Esophagus muscularis mucosa (tissue), 4 donors: ENCODE results near the gene HSD11B2. TPM values are rescaled to one million over a fixed set of nuclear protein-coding genes. Genes with fewer than 3 reads are reported as not detected.

Source experiments
- DNase-seq: peaks from one replicate; pipeline ENCODE4 v3.0.0-alpha.2; 2017; ENCODE audit errors: extremely low spot score
- H3K27ac ChIP-seq, 4 donors: fragments of 200-600 bp; sonication (generic); replicated peaks in 1 of 4; 1 replicate in 3 of 4; 2 replicates in 1 of 4; pipeline ENCODE4 v1.5.1; 2016 to 2019; ENCODE audit warnings: mild to moderate bottlenecking in 1 of 4
- H3K27me3 ChIP-seq, 4 donors: fragments of 200-600 bp; sonication (generic); one replicate each; pipeline versions ENCODE4 v1.5.1 to v1.6.0; 2016 to 2019
- H3K36me3 ChIP-seq, 4 donors: fragments of 200-600 bp; sonication (generic); one replicate each; pipeline ENCODE4 v1.5.1; 2016 to 2019
- H3K4me1 ChIP-seq, 4 donors: fragments of 200-600 bp; sonication (generic); one replicate each; pipeline ENCODE4 v1.5.1; 2016 to 2019
- H3K4me3 ChIP-seq, 4 donors: fragments of 200-600 bp; sonication (generic); 1 replicate in 2 of 4; 2 replicates in 2 of 4; pipeline ENCODE4 v1.5.1; 2016 to 2019; ENCODE audit warnings: mild to moderate bottlenecking in 4 of 4, moderate library complexity in 1 of 4
- H3K9me3 ChIP-seq, 4 donors: fragments of 200-600 bp; sonication (generic); 1 replicate in 3 of 4; 2 replicates in 1 of 4; pipeline ENCODE4 v1.5.1; 2016 to 2019
- EP300 ChIP-seq: sonication (generic); formaldehyde crosslinking; IDR thresholded peaks from one replicate; pipeline ENCODE4 v1.6.1; 2017; ENCODE audit warnings: antibody characterized with exemption
- POLR2A ChIP-seq: fragments of 450-650 bp; IDR thresholded peaks from one replicate; pipeline ENCODE4 v1.6.1; 2017; ENCODE audit warnings: antibody characterized with exemption, moderate library complexity, mild to moderate bottlenecking, low read depth
- POLR2AphosphoS5 ChIP-seq, 2 donors: sonication (generic); formaldehyde crosslinking; IDR thresholded peaks; one replicate each; pipeline ENCODE4 v1.6.1; 2017; ENCODE audit warnings: antibody characterized with exemption in 2 of 2
- WGBS: methylation state at CpG from one replicate; pipeline ENCODE4 v1.1.5; 2018; 5-methylcytosine and 5-hydroxymethylcytosine counted together
- intact Hi-C: fragments of 100-400 bp; cut with DNase I; formaldehyde crosslinking; loops from one replicate; pipeline ENCODE4 v1.15.1; 2023
- total RNA-seq, 4 donors: library from RNA; depleted of rRNA; stranded (reverse); fragments of >200 nt; gene quantifications; one replicate each; pipeline versions ENCODE4 v1.1.0 to v1.2.1, GENCODE V29; 2016
- TF ChIP-seq, protein P1 (sequence below), 3 experiments: fragments of 200-600 bp in 2 of 3; fragments of 450-650 bp in 1 of 3; sonication (generic) in 2 of 3; IDR thresholded peaks; one replicate each; pipeline ENCODE4 v1.5.1; 2017 to 2019; ENCODE audit warnings: antibody characterized with exemption in 3 of 3, mild to moderate bottlenecking in 2 of 3, moderate library complexity in 1 of 3

The HSD11B2 gene
- total RNA-seq, 4 donors from 2014 or later, result 0.42 to 2.2 (median 1.1) TPM; not detected in 1

DNA sequence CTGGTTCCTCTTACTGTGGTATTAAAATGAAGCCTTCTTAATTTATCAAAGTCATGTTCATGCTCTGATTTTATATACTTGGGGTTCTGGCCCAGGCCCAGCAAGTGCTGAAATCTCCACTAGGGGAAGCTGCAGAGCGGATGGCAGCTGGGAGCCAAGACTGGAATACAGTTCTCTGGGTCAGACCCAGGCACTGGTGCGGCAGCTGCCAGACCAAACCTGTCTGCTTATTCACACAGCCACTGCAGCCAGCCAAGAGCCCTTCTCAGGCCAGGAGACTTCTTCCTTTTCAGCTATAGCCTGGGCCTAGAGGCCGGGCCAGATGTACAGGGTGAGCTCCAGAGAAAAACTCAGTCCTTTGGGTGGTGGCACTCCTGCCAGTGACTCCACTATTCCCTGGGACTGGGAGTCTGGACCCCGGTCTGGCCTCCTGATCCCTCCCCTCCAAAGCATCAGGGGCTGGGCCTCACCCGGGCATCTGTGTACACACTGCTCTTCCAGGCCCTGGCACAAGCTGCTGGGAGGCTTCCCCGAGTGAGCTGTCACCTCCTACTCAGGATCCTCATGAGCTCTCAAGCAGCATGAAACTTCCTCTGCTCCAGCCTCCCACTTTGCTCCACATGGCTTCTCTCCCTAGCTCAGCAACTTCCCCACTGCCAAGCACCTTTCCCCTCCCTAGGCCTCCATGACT lies 25.6 kb downstream of the HSD11B2 start:
- TF ChIP-seq EP300 (no peak), POLR2AphosphoS5 (IDR thresholded peaks at IDR 0.05) (peak; percentile 42 to 57)
- TF ChIP-seq, protein P1, sequence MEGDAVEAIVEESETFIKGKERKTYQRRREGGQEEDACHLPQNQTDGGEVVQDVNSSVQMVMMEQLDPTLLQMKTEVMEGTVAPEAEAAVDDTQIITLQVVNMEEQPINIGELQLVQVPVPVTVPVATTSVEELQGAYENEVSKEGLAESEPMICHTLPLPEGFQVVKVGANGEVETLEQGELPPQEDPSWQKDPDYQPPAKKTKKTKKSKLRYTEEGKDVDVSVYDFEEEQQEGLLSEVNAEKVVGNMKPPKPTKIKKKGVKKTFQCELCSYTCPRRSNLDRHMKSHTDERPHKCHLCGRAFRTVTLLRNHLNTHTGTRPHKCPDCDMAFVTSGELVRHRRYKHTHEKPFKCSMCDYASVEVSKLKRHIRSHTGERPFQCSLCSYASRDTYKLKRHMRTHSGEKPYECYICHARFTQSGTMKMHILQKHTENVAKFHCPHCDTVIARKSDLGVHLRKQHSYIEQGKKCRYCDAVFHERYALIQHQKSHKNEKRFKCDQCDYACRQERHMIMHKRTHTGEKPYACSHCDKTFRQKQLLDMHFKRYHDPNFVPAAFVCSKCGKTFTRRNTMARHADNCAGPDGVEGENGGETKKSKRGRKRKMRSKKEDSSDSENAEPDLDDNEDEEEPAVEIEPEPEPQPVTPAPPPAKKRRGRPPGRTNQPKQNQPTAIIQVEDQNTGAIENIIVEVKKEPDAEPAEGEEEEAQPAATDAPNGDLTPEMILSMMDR (IDR thresholded peaks at IDR 0.05), result peak; percentile 54 to 72 (median 61)
- DNase-seq, result no peak
- intact Hi-C loops, result no loop called here
- H3K9me3 ChIP-seq, result no peaks in the 10 kb centered on the region
- H3K27me3 ChIP-seq, result no peaks in the 10 kb centered on the region
- H3K27ac ChIP-seq, result peak overlapping the region; percentile 52 to 70 (median 66)
- H3K4me1 ChIP-seq, result peaks cover 57 to 87% (median 75%) of the 10 kb centered on the region in 4 donors
- peaks cover 6 to 29% (median 28%) of the 10 kb centered on the region in 4 donors for H3K36me3 ChIP-seq
- H3K4me3 ChIP-seq, result no peak overlapping the region
- WGBS, result 58% methylated on average over 2 of the region's 6 CpGs

- H3K27me3 ChIP-seq, result no peaks in the 10 kb centered on the region
Observed at GRCh38 chr16:67457611-67458010, 26.7 kb downstream of the HSD11B2 start.

DNA sequence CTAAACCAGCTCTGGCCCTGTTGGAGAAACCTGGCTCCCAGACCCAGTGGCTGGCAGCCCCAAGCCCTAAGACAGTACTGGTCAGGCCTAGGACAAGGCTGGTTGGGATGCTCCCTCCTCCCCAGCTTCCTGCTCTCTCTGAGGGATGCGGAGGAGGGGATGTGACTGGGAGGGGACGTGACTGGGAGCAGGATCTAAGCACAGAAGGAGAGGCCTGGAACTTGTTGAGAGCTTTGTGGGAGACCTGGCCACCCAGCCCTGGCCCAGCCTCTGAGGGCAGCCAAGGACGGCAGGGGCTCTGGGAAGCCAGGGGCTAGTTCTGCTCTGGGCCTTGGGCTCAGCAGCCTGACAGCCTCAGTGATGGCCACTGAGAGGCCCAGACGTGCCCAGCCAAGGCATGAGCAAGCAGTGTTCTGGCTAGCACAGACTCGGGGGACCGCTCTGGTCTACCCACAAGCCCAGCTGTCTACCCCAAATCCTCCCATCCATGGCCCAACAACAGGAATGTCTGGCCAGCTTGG lies 27.3 kb downstream of the HSD11B2 start:
- DNase-seq, result no peak
- Histone ChIP-seq H3K4me3 (no peak overlapping the region), H3K9me3 (no peaks in the 10 kb centered on the region), H3K4me1 (peaks cover 62 to 93% (median 79%) of the 10 kb centered on the region in 4 donors), H3K27me3 (no peaks in the 10 kb centered on the region), H3K27ac (peak overlapping the region; percentile 52 to 70 (median 67)), H3K36me3 (peaks cover 2 to 17% (median 12%) of the 10 kb centered on the region in 4 donors)
- TF ChIP-seq POLR2A (no peak), EP300 (no peak), POLR2AphosphoS5 (IDR thresholded peaks at IDR 0.05) (no peak)
- TF ChIP-seq, protein P1 (IDR thresholded peaks at IDR 0.05), result no peak
- intact Hi-C loops, result no loop called here
- 76% methylated on average over 6 of the region's 6 CpGs for WGBS

More at GRCh38 chr16:67457611-67458010, 26.7 kb downstream of the HSD11B2 start:
- Histone ChIP-seq H3K4me1 (peaks cover 62 to 88% (median 76%) of the 10 kb centered on the region in 4 donors), H3K9me3 (no peaks in the 10 kb centered on the region), H3K4me3 (no peak overlapping the region), H3K36me3 (peaks cover 6 to 23% (median 17%) of the 10 kb centered on the region in 4 donors), H3K27ac (peak overlapping the region; percentile 52 to 70 (median 67))
- no peak for DNase-seq
- TF ChIP-seq, protein P1 (IDR thresholded peaks at IDR 0.05), result no peak
- TF ChIP-seq EP300 (no peak), POLR2AphosphoS5 (IDR thresholded peaks at IDR 0.05) (no peak), POLR2A (no peak)
- WGBS, result 85% methylated on average over 5 of the region's 7 CpGs
- intact Hi-C loops, result no loop called here

DNA sequence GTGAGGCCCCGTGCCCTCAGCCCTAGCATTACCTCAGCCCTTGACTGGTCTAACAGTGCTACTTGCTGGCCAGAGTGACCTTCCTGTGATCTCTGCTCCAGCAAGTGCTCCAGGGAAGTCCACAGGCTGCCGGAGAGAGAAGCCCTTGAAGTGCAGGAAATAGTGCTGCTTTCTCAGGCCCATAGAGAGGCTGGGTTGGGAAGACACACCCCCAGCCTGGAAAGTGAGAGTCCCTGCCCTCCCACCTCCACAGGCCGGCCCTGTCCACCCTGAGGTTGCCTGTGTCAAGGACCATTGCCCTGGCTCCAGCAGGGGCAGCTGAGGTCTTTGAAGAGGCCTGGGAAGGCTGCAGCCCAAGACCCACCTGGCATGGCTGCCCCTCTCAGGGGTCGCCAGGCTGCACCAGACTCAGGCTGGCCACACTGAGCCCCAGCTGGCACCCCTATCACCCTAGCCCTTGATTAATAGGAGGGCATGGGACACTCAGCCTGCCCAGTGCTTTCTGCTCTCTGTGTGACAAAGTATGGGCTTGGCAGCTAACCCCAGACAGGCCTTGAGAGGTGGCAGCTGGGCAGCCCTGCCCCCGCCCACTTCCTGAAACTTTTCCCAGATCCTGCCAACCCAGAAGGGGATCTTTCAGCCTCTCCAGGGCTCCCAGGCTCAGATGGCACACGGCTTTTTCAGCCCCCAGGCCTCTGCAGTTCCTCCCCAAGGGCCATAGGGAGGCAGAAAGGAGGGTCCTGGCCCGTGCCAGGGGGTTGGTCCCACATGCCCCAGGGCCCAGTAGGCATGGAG lies 28.3 kb downstream of the HSD11B2 start:
- Histone ChIP-seq H3K36me3 (peaks cover 0 to 12% (median 7%) of the 10 kb centered on the region in 4 donors), H3K27ac (peak overlapping the region; percentile 42 to 68 (median 67)), H3K9me3 (no peaks in the 10 kb centered on the region), H3K27me3 (no peaks in the 10 kb centered on the region), H3K4me3 (no peak overlapping the region), H3K4me1 (peaks cover 62 to 94% (median 86%) of the 10 kb centered on the region in 4 donors)
- WGBS, result 83% methylated on average over 1 of the region's 7 CpGs
- DNase-seq, result no peak
- TF ChIP-seq EP300 (no peak), POLR2AphosphoS5 (IDR thresholded peaks at IDR 0.05) (no peak), POLR2A (no peak)
- intact Hi-C loops, result no loop called here

GRCh38 chr16:67459861-67460150 lies 28.9 kb downstream of the HSD11B2 start:
- 20% methylated on average over 1 of the region's 3 CpGs for WGBS

More at GRCh38 chr16:67459861-67460150, 28.9 kb downstream of the HSD11B2 start:
- intact Hi-C loops, result no loop called here
- TF ChIP-seq POLR2AphosphoS5 (IDR thresholded peaks at IDR 0.05), result no peak
- no peak for TF ChIP-seq POLR2A
- TF ChIP-seq EP300, result no peak
- TF ChIP-seq, protein P1 (IDR thresholded peaks at IDR 0.05), result no peak
- no peak overlapping the region for H3K4me3 ChIP-seq
- H3K9me3 ChIP-seq, result no peaks in the 10 kb centered on the region
- peaks cover 62 to 98% (median 92%) of the 10 kb centered on the region in 4 donors for H3K4me1 ChIP-seq
- DNase-seq, result no peak
- H3K27ac ChIP-seq, result peak overlapping the region; percentile 42 to 68 (median 67)
- H3K36me3 ChIP-seq, result peaks cover 0 to 12% (median 7%) of the 10 kb centered on the region in 4 donors
- no peaks in the 10 kb centered on the region for H3K27me3 ChIP-seq
